GM21447 (cell line): ENCODE measurements around the gene RITA1.
"Not testable (repeated sequence)": the region's sequence is repeated elsewhere in the genome, so short reads cannot be mapped to it uniquely, and the experiment has no call there.

Source experiments
- ATAC-seq: cut with Tn5 transposase; IDR thresholded peaks from one replicate; pipeline ENCODE4 v1.9.1; 2021; ENCODE audit not compliant: unreplicated experiment

RITA1 gene

GRCh38 chr12:113185180-113186032, at the start of gene RITA1, which contains the start of gene DDX54:
TSS of gene RITA1 (plus strand) at chr12:113185721. CDS start at chr12:113186747, 1,026 bp downstream.
TSS of gene DDX54 (minus strand) at chr12:113185478. CDS start at chr12:113185451, 27 bp downstream.
- ATAC-seq: peak; percentile 40

GRCh38 chr12:113136128-113136989, 49.2 kb upstream of the RITA1 start:
- no peak for ATAC-seq

- no peak for ATAC-seq
Observed at GRCh38 chr12:113136990-113137511, 48.5 kb upstream of the RITA1 start.

- ATAC-seq: no peak
Observed at GRCh38 chr12:113137861-113138783, 47.4 kb upstream of the RITA1 start.

GRCh38 chr12:113138826-113139225, 46.7 kb upstream of the RITA1 start:
- no peak for ATAC-seq

- no peak for ATAC-seq
Observed at GRCh38 chr12:113140706-113141105, 44.8 kb upstream of the RITA1 start.

GRCh38 chr12:113141716-113142115, 43.8 kb upstream of the RITA1 start:
- not testable (repeated sequence) for ATAC-seq

- ATAC-seq: no peak
Observed at GRCh38 chr12:113142173-113142885, 43.2 kb upstream of the RITA1 start.

- ATAC-seq: no peak
Observed at GRCh38 chr12:113142886-113143332, 42.6 kb upstream of the RITA1 start.

GRCh38 chr12:113143959-113144358, 41.6 kb upstream of the RITA1 start:
- no peak for ATAC-seq

GRCh38 chr12:113144806-113145205, 40.7 kb upstream of the RITA1 start:
- ATAC-seq: no peak

- ATAC-seq: no peak
Observed at GRCh38 chr12:113145720-113146551, 39.6 kb upstream of the RITA1 start.

- no peak for ATAC-seq
Observed at GRCh38 chr12:113146999-113147398, 38.5 kb upstream of the RITA1 start.

GRCh38 chr12:113149361-113150150, 36.0 kb upstream of the RITA1 start, which contains the start of gene CFAP73:
TSS of gene CFAP73 (plus strand) at chr12:113149724. CDS start at chr12:113149858, 134 bp downstream.
- ATAC-seq: no peak

- no peak for ATAC-seq
Observed at GRCh38 chr12:113151655-113152054, 33.9 kb upstream of the RITA1 start.

GRCh38 chr12:113152196-113152834, 33.2 kb upstream of the RITA1 start:
- no peak for ATAC-seq
